ENCODE measurements around the gene IL15.

DNA sequence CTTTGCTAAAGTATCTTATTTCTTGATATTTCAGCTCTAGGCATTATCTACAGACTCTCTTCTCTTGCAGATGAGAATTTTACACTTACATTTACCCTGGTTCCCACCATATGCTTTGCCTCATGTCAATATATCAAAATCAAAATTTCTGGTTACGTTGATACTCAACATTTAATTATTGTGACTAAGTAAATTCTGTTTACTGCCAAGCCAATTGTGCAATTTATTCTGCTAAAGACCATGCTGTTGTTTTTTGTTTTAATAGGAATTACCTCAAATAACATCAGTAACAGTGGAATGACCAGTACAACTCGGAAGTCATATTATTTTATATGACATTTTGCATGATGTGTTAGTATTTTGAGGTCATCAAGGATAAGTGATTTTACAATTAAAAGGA lies 125.5 kb downstream of the IL15 start:
- TF ChIP-seq EZH2 (IDR thresholded peaks at IDR 0.05; ENCODE audit: insufficient read depth, poor library complexity, severe bottlenecking): no peak
- no peak for TF ChIP-seq EZH2phosphoT487 (IDR thresholded peaks at IDR 0.05; ENCODE audit: insufficient read depth, low read depth)

Data from GM23248 (cell line).